Left renal cortex interstitium (tissue), 4 donors: Measurements from ENCODE around the gene PROSER2. TPM values are rescaled to one million over a fixed set of nuclear protein-coding genes. Genes with fewer than 3 reads are reported as not detected.
"Not testable (repeated sequence)": the region's sequence is repeated elsewhere in the genome, so short reads cannot be mapped to it uniquely, and the experiment has no call there.

Source experiments
- DNase-seq, 4 donors: peaks; one replicate each; pipeline ENCODE4 v3.0.0-alpha.2; 2013; ENCODE audit warnings: low read depth in 4 of 4, low spot score in 2 of 4, missing footprints in 1 of 4
- polyA plus RNA-seq, 4 donors: library from polyadenylated mRNA; unstranded; fragments of 120-200 nt; gene quantifications; one replicate each; pipeline ENCODE4 v1.2.1, GENCODE V29; 2013; ENCODE audit not compliant: insufficient read length in 4 of 4

PROSER2 gene
- polyA plus RNA-seq, 4 donors: 4.1 to 7.7 (median 5.1) TPM

DNA sequence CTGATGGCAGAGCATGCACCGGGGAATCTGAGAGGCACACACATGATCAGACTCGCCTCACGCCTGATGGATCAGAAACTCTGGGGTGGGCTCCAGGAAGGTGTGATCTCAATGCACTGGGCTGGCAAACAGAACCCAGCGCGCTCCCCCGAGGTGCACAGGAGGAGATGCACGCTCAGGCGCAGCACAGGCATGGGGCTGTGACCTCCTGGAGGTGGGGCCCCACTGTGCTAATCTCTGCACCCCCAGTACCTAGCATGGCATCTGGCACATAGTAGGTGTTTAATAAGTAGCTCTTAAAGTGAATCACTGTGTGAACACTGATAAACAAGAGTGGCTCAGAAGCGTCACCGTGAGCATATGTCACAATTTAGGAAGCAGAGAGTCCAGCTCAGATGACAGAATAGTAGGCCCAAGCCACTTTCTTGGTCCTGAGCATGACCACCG lies 57.9 kb downstream of the PROSER2 start:
- no peak for DNase-seq

DNA sequence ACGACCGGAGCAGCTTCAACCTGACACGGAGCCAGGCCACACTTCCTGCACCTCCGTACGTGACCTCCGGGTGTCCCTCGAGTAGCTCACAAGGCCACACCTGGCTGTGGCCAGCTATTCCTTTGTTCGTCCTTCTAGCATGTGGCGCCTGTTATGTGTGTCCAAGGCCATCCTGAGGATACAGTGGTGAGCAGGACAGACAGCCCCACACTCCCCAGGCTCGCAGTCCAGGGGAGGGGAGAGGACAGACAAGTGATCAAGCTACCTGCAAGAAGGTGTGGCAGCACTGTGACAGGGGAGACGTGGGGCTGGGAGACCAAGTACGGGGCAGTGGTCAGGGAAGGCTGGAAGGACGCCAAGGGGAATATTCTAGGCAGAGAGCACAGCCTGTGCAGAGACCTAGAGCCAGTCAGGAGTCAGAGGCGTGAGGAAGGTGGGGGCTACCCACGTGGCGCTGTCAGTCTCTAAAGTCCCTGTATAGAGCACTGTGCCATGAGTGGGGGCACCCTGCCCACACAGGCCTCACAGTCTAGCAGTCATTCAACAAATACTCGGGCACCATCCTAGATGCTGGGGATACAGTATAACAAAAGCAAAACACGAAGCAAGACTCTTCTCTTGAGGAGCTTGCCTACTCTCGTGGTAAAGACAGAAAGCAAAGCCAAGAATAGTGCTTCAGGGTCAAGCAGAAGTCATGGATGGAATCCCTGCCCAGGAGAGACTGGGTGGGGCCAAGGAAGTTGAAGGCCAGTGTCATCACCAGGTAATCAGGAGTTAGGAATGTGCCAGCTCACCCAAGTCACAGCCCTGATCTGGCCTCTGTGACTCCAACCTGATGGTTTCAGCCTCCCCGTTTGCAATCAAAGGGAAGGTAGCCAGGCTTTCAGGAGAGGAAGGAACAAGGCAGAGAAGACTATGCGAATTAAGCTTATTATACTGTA lies 58.6 kb downstream of the PROSER2 start:
- DNase-seq: no peak

DNA sequence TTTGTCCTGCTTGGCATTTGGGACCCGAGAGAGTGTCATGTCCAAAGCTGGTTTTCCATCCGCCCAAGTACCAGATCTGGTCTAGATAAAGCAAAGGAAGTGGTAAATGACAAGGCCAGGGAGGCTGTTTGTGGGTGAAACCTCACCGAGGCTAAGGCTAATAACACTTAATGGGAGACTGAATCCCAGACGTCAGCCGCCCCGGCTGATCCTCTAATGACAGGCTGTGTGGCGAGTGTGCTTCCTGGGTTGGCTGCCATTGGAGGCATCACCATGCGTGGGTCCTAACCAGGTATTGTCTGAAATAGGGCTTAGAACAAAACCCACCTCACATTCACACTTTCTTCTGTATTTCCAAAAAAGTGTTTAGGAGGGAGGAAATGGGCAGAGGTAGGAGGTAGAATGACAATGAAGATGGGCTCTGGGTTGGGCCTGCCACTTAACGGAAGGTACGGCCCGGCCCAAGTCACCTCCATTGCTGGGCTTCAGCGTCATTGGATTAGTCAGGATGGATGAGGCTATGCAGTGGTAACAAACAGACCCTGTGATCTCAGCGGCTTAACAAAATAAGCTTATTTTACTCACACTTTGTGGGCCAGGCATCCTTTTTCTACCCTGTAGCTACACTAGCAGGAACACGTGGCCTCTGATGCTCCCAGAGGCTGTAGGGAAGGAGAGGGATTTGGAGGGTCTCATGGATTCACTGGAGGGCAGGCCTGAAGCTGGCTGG lies 59.7 kb downstream of the PROSER2 start:
- no peak for DNase-seq

DNA sequence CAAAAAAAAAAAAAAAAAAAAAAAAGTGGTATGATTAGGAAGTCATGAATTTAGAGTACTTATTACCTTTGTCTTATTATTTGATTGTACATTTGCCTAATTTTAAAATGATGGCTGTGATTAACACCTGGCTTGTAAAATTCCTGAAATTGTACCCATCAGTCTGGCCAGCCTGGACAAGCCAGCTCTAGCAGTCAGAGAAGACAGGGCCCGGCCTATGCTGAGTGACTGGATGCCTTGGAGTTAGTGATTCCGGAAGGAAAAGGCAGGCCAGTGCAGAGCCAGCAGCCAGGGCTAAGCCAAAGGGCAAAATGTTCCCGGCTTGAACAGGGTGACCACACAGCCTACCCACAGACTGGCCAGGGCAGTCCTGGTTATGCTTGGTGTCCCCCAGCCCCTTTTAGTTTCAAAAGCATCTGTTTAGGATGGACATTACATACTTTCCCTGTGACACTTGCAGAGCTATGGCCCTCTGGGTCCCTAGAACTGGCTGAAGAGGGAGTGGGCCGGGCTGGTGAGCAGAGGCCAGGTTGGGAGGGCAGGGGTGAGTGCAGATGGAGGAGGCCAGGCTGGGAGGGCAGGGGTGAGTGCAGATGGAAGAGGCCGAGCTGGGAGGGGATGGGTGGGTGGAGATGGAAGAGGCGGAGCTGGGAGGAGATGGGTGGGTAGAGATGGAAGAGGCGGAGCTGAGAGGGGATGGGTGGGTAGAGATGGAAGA lies 61.7 kb downstream of the PROSER2 start:
- no peak for DNase-seq

DNA sequence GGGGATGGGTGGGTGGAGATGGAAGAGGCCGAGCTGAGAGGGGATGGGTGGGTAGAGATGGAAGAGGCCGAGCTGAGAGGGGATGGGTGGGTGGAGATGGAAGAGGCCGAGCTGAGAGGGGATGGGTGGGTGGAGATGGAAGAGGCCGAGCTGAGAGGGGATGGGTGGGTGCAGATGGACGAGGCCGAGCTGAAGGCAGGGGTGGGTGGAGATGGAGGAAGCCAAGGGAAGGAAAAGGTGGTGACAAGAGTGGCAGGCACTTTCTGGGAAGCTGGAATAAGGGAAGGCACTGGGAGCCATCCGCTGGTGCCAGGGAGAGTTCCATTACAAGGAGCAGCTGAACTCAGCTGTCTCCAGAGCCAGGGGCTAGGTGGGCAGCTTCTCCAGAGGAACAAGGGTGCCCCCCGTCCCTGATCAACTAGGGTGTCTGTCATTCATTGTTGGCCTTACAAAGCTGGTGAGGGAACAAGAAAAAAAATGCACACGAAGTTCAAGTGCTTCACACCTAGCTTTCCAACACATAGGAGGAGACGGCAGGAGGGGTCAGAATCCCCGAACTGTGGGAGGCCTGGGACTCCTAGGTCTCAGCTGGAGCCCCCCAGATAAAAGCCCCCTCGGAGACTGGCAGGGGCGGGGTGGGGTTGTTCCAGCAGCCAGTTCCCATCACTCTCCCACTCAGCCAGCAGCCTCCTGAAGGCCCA lies 62.4 kb downstream of the PROSER2 start:
- no peak for DNase-seq

DNA sequence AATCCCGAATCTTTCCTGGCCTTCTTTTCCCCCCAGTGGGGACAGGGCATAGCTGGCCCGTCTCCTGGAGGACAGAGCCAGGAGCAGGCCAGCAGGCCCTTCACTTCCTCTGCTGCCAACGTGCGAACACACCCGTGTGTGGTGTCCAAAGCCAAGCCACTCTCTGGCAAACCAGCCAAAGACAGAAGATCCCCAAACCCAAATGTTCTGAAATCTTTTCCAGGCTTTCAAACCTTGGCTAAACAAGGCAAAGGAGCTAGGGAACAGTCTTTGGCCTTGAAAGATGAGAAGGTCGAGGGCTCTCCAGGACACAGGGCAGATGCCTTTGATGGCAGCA lies 63.0 kb downstream of the PROSER2 start:
- no peak for DNase-seq

DNA sequence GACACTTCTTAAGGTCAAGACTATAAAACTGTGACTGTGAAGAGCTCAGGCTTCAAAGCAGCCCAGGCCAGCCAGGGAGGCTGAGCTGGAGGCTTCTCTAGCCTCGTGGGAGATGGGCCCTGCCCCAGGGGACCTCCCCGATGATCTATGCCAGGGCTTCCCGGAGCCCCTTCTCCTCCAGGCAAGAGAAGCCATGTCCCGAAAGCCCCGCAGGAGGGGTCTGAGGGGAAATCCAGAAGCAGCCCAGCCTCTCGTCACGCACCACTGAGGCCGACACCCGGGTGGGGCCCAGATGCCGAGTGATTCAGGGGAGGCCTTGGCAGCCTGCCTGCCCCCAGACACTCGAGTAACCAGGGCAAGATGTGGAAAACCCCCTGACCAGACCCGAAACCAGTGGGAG lies 63.7 kb downstream of the PROSER2 start:
- DNase-seq: no peak

DNA sequence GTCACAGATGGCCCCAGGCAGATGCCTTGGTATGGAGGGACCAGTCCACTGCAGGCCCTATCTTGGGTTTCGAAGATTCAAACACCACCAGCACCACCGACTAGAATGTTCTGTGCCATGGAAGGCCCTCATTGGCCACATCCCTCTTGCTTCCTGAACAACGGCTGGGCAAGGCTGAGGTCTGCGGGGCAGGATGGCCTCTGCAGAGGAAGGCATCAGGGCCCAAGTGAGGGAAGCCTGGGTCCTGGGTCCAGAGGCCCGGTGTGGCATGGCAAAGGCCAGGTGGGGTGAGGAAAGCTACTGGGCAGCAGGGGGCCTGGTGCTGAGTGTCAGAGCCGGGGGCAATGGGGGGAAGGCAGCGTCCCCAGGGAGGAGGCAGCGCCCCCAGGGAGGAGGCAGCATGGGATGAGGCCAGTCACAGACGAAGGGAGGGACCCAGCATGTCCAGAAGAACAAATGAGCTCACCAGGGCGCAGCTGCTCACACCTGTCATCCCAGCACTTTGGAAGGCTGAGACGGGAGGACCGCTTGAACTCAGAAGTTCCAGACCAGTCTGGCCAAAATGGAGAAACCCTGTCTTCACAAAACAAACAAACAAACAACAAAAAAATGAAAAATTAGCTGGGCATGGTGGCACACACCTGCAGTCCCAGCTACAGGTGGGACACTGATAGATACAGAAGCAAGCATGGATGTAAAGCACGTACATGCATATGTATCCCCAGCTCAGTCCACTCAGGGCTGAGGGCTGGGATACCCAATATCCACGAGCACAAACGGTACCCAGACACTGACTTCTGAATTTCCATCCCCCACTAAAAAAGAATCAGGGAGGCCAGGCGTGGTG lies 64.4 kb downstream of the PROSER2 start:
- no peak for DNase-seq

DNA sequence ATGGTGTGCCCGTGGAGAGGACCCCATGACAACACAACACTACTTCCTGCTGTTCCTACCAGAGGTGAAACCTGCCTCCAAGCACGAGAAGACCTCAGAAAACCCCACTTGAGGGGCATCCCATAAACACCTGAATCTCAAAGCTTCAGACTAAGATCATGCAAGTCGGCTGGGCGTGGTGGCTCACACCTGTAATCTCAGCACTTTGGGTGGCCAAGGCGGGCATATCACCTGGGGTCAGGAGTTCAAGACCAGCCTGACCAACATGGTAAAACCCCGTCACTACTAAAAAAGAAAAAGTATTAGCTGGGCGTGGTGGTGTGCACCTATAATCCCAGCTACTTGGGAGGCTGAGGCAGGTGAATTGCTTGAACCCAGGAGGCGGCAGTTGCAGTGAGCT lies 66.1 kb downstream of the PROSER2 start:
- DNase-seq: not testable (repeated sequence)

DNA sequence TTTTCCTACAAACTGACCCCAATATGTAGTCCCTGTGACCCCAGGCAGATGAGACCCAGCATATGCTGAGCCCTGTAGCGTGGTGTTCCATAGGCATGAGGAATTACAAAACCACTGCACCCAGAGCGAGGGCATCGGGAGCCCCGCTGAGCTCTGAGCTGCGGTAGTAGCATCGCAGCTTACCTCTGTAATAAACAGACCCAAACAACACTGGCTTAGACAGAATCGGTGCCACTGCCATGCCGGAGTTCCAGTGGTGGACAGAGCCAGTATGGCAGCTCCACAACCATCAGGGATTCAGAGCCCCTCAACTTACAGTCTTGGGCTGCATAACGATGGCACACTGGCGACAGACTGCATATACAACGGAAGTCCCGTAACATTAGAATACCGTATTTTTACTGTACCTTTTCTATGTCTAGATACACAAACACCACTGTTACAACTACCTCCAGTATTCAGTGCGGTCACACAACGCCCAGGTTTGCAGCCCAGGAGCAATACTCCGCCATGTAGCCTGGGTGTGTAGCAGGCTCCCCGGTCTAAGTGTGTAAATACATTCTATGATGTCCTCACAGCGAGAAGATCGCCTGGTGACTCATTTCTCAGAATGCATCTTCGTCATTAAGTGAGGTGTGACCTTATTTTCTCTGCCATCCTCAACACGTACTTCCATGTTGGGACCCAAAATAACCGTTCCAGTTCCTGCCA lies 68.8 kb downstream of the PROSER2 start:
- no peak for DNase-seq

DNA sequence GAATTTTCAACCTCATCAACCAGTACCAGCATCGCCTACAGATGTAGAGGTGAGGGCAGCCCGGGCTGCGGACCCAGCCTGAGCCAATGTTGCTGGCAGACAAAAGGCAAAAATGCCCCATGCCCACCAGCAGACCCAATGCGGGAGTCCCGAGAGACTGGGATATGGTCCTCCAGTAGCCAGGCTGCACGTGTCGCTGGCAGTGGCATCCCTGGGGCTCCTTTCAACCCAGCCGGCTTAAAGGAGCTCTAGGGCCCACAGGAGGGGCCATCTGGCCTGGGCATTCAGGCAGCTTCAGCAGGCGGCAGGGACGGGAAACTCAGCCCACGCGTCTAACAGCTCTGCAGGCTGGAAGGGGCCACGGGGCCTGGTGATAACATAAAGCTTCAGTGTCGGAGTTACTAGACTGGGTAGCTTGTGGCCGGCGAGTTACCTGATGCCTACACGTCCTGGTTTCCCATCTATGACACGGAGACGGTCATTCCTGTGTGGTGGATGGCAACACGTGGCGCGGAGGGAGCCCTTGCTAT lies 70.7 kb downstream of the PROSER2 start:
- DNase-seq: no peak

DNA sequence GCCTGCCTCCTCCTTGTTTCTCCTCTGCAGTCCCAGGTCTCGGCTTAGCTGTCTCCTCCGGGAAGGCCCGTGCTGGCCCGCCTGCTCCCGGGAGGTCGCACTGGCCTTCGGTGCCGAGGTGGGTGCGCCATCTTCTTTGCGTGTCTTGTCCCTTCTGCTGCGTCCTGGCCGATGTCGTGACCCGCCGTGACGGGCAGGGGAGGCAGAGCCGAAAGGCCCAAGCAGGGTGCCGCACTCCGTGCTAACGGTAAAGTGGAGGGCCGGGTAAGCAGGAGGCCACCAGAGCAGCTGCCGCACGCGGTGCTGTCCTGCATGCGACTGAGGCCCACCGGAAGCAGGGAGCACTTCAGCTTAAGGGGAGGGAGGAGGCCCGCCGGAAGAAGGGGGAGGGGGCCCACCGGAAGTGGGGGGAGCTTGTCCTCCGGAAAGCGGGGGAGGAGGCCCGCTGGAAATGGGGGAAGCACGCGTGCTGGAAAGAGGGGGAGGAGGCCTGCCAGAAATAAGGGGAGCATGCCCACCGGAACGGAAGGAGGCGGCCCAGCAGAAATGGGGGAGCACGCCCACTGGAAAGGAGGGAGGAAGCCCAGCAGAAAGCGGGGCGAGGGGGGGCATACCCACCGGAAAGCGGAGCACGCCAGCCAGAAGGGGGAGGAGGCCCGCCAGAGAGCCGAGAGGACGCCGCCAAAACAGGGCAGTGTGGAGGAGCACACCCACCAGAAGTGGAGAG lies 71.4 kb downstream of the PROSER2 start:
- DNase-seq: no peak

DNA sequence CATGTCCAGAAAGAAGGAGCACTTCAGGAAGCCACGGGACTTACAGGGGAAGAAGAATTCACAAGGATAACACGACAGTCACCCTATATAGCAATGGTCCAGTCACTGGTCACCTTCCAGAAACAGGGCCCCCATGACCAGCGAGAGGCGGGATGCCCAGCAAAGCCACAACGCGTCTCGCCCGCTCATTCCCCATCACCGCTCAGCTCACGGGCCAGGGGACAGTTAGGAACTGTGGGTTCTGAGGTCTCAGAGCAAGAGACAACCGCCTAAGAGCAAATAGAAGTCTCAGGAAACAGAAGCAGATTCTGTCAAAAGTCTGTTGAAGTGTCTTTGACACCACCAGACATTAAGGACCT lies 71.9 kb downstream of the PROSER2 start:
- no peak for DNase-seq

DNA sequence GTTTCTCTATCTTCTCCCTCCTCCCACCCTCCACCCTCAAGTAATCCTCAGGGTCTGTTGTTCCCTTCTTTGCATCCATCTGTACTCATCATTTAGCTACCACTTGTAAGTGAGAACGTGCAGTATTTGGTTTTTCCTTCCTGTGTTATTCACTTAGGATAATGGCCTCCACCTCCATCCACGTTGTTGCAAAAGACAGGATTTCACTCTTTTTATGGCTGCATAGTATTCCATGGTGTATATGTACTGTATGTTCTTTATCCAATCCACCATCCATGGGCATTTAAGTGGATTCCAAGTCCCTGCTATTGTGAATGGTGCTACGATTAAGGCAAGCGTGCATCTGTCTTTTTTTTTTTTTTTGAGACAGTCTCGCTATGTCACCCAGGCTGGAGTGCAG lies 72.4 kb downstream of the PROSER2 start:
- DNase-seq: no peak

DNA sequence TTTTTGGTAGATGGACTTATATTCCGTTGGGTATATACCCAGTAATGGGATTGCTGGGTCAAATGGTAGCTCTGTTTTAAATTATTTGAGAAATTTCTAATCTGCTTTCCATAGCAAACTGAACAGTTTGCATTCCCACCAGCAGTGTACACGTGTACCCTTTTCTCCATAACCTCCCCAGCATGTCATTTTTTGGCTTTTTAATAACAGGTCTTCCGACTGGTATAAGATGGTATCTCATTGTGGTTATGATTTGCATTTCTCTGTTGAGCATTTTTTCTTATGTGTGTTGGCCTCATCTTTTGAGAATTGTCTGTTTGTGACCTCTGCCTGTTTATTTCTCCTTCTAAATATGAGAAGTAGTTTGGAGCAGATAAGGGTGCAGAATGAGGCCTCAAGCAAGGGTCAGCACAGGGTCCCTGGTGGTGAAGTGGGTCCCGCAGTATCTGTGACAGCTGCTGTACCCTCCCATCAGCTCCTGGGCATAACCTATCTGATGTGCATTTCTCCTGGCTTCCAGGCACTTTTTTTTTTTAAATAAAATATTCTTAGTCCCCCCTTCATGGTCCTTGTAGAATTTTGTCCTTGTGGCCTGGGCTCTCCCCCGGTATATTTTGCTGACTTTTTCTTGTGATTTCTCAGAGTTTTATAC lies 73.5 kb downstream of the PROSER2 start:
- no peak for DNase-seq

DNA sequence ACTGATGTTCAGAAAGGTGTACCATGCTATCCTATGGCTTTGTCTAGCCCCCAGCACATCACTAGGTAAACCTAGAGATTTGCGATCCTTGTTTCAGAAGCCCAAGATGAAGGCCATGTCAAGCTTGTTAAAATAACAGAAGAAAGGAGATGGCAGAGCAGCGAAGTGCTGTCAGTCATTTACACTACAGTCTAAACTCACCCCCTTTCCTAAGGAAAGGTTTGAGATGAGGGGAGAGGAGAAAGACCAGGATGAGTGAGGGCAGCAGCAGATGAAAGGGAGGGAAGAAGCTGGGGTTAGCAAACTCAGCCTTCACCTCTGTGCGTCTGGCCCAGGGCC lies 74.8 kb downstream of the PROSER2 start:
- DNase-seq: no peak

DNA sequence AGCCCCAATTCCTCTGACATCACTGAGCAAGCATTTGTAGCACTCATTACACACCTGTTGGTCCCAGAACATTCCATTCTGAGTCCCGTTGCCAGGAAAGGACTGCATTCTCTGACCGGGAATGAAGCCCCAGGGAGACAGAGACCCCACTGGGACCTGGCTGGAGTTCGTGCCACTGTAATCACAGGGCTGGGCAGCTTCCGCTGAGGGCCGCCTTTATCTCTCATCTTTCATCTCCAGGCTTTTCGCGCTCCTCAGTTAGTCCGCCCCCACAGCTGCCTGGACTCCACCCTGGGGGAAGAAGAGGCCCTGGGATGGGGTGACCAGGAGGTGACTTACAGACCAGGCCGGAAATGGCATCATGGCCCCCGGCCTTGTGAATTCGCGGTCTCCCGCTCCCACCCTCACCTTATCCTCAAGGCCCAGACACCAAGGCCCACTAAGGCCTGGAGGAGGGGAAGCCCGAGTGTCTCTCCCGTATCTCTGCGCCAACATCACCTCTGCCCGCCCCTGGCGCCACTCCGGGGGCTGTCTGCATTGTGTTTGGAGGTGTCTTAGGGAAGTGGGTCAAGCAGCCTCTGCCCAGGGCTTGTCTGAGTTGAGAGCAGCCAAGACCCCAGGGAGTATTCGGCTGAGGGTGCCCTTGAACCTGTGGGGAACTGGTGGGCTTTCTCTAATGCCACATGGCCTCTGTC lies 75.4 kb downstream of the PROSER2 start:
- no peak for DNase-seq
